Right lobe of liver (tissue), 4 donors: ENCODE data around the gene ZNF862.

ENCODE experiments used
- POLR2A ChIP-seq: fragments of 450-650 bp; IDR thresholded peaks from one replicate; pipeline ENCODE4 v1.6.1; 2017; ENCODE audit warnings: antibody characterized with exemption, mild to moderate bottlenecking
- TF ChIP-seq, protein P1 (sequence below), 4 donors: fragments of 200-600 bp in 3 of 4; fragments of 450-650 bp in 1 of 4; IDR thresholded peaks; one replicate each; pipeline versions ENCODE4 v1.5.1 to v1.8.0; 2016 to 2022; ENCODE audit warnings: antibody characterized with exemption in 4 of 4, mild to moderate bottlenecking in 2 of 4
- donor health status: DM: no; HTN: no; CAD: no.
- donor health status: DM: no; HTN: no; CAD: no.
- donor health status: DM: no; HTN: yes; CAD: no.

DNA sequence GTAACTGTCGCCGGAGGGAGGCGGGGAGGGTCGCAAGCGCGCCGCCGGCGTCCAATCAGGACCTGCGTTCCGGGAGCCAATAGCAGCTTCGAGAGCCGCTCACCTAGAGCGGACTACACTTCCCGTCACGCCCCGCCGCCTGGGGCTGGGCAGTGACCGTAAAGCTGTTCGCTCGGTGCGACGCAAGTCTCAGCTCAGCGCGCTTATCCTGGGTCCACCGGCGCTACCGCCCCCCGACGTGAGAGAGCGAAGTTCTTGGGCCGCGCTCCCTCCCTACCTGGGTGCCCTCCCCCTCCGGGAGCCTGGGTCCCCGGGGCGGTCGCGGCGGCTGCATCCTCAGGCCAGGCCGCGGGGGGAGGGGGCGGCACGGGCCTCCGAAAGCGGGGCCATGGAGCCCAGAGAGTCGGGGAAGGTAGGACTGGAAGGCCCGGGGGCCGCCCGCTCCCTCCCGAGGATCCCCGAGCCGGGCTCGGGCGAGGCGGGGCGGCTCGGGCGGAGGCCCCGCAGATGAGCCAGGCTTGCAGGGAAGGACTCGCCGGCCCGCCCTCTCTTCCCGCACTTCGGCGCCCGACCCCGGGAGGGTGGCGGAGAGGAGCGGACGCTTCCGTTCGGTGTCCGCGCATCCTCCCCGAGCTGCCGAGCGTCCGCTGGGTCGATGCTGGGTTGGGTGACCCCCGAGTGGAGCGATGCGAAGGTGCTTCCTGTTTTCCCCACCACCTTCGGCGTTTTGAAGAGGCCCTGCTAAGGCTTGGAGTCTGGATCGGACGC is at the start of gene ZNF862:
- peak; percentile 73 for TF ChIP-seq POLR2A
- TF ChIP-seq, protein P1, sequence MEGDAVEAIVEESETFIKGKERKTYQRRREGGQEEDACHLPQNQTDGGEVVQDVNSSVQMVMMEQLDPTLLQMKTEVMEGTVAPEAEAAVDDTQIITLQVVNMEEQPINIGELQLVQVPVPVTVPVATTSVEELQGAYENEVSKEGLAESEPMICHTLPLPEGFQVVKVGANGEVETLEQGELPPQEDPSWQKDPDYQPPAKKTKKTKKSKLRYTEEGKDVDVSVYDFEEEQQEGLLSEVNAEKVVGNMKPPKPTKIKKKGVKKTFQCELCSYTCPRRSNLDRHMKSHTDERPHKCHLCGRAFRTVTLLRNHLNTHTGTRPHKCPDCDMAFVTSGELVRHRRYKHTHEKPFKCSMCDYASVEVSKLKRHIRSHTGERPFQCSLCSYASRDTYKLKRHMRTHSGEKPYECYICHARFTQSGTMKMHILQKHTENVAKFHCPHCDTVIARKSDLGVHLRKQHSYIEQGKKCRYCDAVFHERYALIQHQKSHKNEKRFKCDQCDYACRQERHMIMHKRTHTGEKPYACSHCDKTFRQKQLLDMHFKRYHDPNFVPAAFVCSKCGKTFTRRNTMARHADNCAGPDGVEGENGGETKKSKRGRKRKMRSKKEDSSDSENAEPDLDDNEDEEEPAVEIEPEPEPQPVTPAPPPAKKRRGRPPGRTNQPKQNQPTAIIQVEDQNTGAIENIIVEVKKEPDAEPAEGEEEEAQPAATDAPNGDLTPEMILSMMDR (IDR thresholded peaks at IDR 0.05) = peak in 1 of 4 donors; percentile 7
